ENCODE measurements around the gene SLFN14. TPM values are rescaled to one million over a fixed set of nuclear protein-coding genes. Genes with fewer than 3 reads are reported as not detected.
"Not testable (repeated sequence)": the region's sequence is repeated elsewhere in the genome, so short reads cannot be mapped to it uniquely, and the experiment has no call there.

SLFN14 gene
- total and polyA plus RNA-seq, 11 donors, result 0.31 TPM; not detected in 10

DNA sequence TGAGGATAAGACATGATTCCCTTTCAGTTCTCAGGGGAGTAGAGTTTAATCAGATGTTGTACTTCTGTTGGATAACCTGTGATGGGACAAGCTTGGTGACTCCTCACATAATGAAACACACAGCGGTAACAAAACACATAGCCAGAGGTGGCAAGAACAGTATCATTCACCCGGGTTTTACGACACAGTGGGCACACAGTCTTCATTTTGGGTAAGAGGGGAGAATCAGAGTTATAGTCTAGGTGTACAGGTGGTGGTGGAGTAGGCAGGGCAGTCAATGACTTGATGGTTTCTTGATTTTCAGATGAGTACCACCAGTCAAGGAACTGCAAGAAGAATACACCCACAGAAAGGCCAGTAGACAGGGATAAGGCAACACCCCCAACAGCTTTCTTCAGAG lies 15.1 kb upstream of the SLFN14 start:
- 92 to 94% (median 93%) methylated on average over 3 of the region's 3 CpGs for WGBS, 4 donors
- Histone ChIP-seq H3K4me1 (peaks cover 0 to 23% (median 17%) of the 10 kb centered on the region in 12 donors), H3K4me3 (no peak overlapping the region), H3K36me3 (peaks cover 0 to 46% (median 31%) of the 10 kb centered on the region in 9 donors), H3K9me3 (no peaks in the 10 kb centered on the region), H3K27me3 (no peaks in the 10 kb centered on the region), H3K27ac (no peak overlapping the region)
- no peak for ATAC-seq
- TF ChIP-seq, protein P1, sequence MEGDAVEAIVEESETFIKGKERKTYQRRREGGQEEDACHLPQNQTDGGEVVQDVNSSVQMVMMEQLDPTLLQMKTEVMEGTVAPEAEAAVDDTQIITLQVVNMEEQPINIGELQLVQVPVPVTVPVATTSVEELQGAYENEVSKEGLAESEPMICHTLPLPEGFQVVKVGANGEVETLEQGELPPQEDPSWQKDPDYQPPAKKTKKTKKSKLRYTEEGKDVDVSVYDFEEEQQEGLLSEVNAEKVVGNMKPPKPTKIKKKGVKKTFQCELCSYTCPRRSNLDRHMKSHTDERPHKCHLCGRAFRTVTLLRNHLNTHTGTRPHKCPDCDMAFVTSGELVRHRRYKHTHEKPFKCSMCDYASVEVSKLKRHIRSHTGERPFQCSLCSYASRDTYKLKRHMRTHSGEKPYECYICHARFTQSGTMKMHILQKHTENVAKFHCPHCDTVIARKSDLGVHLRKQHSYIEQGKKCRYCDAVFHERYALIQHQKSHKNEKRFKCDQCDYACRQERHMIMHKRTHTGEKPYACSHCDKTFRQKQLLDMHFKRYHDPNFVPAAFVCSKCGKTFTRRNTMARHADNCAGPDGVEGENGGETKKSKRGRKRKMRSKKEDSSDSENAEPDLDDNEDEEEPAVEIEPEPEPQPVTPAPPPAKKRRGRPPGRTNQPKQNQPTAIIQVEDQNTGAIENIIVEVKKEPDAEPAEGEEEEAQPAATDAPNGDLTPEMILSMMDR (IDR thresholded peaks at IDR 0.05), result no peak
- TF ChIP-seq POLR2A (IDR thresholded peaks at IDR 0.05), result no peak
- intact Hi-C loops (cut with DNase I), result loop anchor here in 3 of 10 donors (10.0 kb wide), 2 partner anchors 591 to 611 kb away; partner anchors contain the start of genes LIG3 (in 2 of the 3), CCT6B (in 1 of the 3) and ZNF830 (in 1 of the 3)
- no peak for DNase-seq

DNA sequence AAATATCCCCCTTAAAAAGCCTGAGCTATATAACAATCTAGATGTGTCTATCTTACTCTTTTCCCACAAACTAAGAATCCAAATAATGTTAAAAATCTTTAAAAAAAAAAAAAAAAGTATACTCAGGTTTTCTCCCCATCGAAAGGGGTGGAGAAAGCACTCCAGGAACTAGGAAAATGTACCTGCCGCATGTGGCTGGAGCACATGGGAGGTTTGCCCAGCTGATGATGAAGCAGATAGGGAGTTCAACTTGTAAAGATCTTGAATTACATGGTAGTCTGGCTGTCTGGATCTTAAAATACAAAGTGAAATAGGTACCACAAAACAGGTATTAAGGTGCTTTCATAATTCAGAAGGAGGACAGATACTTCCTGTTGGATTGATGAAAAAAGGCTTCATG lies 8.8 kb upstream of the SLFN14 start:
- Histone ChIP-seq H3K9me3 (no peaks in the 10 kb centered on the region), H3K4me3 (peak overlapping the region in 2 of 12 donors; percentile 80 to 85), H3K36me3 (peaks cover 0 to 19% (median 11%) of the 10 kb centered on the region in 9 donors), H3K27me3 (no peaks in the 10 kb centered on the region), H3K27ac (no peak overlapping the region), H3K4me1 (peaks cover 2 to 29% (median 18%) of the 10 kb centered on the region in 12 donors)
- TF ChIP-seq, protein P1 (IDR thresholded peaks at IDR 0.05), result no peak
- TF ChIP-seq POLR2A (IDR thresholded peaks at IDR 0.05), result no peak
- intact Hi-C loops (cut with DNase I), result loop anchor here in 1 of 10 donors (10.0 kb wide), 1 partner anchor 55 kb away; no protein-coding TSS in a partner anchor
- 93 to 95% (median 94%) methylated on average over 2 of the region's 2 CpGs for WGBS, 4 donors
- no peak for DNase-seq
- ATAC-seq, result no peak

DNA sequence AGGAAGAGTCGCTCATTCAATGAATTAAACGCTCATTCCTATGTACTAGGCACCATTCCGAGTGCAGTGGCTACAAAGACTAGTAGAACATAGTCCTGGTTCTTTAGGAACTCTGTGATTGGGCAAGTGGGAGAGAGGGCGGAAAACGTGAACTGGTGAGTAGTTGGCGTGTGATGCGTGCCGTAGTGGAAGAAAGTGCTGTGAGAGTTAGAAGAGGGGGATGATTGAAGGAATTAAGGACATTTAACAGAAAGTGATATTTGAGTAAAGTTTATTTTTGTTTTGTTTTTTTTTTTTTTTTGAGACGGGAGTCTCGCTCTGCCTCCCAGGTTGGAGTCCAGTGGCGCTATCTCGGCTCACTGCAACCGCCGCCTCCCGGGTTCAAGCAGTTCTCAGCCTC lies 7.9 kb upstream of the SLFN14 start:
- DNase-seq, result no peak
- H3K27me3 ChIP-seq, result no peaks in the 10 kb centered on the region
- intact Hi-C loops (cut with DNase I), result loop anchor here in 1 of 10 donors (10.0 kb wide), 1 partner anchor 56 kb away; no protein-coding TSS in a partner anchor
- ATAC-seq, result peak in 1 of 4 donors; percentile 23
- WGBS, 4 donors, result 21 to 30% (median 28%) methylated on average over 15 of the region's 15 CpGs
- peaks cover 0 to 10% (median 5%) of the 10 kb centered on the region in 9 donors for H3K36me3 ChIP-seq
- H3K27ac ChIP-seq, result peak overlapping the region in 9 of 12 donors; percentile 73 to 91 (median 86)
- H3K4me3 ChIP-seq, result peak overlapping the region; percentile 53 to 85 (median 76)
- no peaks in the 10 kb centered on the region for H3K9me3 ChIP-seq
- TF ChIP-seq POLR2A (IDR thresholded peaks at IDR 0.05), result no peak
- TF ChIP-seq, protein P1 (IDR thresholded peaks at IDR 0.05), result no peak
- H3K4me1 ChIP-seq, result peaks cover 2 to 29% (median 18%) of the 10 kb centered on the region in 12 donors

DNA sequence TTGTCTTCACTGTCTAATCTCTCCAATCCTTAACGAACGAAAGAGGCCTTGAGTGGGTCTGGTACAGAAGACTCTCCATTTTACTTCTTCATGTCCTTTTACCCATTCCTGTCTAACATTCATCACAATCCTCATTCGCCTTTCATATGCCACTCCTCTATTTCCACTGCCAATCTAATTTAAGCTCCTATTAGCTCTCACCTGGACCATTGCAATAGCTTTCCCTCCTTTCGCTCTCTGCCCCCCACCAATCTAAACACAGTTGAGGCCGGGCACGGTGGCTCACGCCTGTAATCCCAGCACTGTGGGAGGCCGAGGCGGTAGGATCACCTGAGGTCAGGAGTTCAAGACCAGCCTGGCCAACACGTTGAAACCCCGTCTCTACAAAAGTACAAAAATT lies 6.3 kb upstream of the SLFN14 start:
- H3K36me3 ChIP-seq, result no peaks in the 10 kb centered on the region
- peak overlapping the region in 10 of 12 donors; percentile 53 to 85 (median 78) for H3K4me3 ChIP-seq
- no peak for DNase-seq
- WGBS, 4 donors, result 68 to 76% (median 72%) methylated on average over 11 of the region's 11 CpGs
- intact Hi-C loops (cut with DNase I), result loop anchor here in 1 of 10 donors (10.0 kb wide), 1 partner anchor 58 kb away; no protein-coding TSS in a partner anchor
- TF ChIP-seq, protein P1 (IDR thresholded peaks at IDR 0.05), result no peak
- no peak for TF ChIP-seq POLR2A (IDR thresholded peaks at IDR 0.05)
- no peaks in the 10 kb centered on the region for H3K9me3 ChIP-seq
- ATAC-seq, result no peak
- H3K4me1 ChIP-seq, result peaks cover 2 to 29% (median 18%) of the 10 kb centered on the region in 12 donors
- peak overlapping the region in 2 of 12 donors; percentile 79 to 91 for H3K27ac ChIP-seq
- no peaks in the 10 kb centered on the region for H3K27me3 ChIP-seq

DNA sequence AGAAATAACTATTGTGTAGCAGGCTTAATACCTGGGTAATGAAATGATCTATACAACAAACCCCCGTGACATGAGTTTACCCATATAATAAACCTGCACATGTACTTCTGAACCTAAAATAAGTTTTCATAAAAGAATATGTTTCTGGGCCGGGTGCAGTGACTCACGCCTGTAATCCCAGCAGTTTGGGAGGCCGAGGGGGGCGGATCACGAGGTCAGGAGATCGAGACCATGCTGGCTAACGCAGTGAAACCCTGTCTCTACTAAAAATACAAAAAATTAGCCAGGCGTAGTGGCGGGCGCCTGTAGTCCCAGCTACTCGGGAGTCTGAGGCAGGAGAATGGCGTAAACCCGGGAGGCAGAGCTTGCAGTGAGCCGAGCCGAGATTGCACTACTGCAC lies 2.6 kb upstream of the SLFN14 start:
- ATAC-seq, H3K9me3 ChIP-seq, H3K27me3 ChIP-seq, H3K36me3 ChIP-seq, H3K27ac ChIP-seq, DNase-seq, H3K4me1 ChIP-seq, H3K4me3 ChIP-seq: not testable (repeated sequence)
- intact Hi-C loops (cut with DNase I), result loop anchor here in 1 of 10 donors (10.0 kb wide), 1 partner anchor 62 kb away; no protein-coding TSS in a partner anchor
- WGBS, 4 donors, result 79 to 85% (median 84%) methylated on average over 16 of the region's 16 CpGs
